PFSK-1 (cell line): ENCODE results near the gene PRKCE.

Source experiments
- FOXP2 ChIP-seq: optimal IDR thresholded peaks from 2 replicates; pipeline ENCODE3; 2011; ENCODE audit warnings: borderline replicate concordance, control low read depth, inconsistent platforms; ENCODE audit not compliant: insufficient read depth; ENCODE audit errors: extremely low read length, extremely low read depth
- POLR2AphosphoS5 ChIP-seq: IDR thresholded peaks from 2 replicates; pipeline ENCODE4 v1.6.1; 2012; ENCODE audit warnings: low read depth, mild to moderate bottlenecking, control low read depth, low read length, moderate library complexity
- REST ChIP-seq, 2 experiments: IDR thresholded peaks; 2 replicates each; pipeline versions ENCODE4 v1.6.1 to v1.8.0; 2011 to 2012; ENCODE audit warnings: low read depth in 2 of 2, low read length in 2 of 2, control low read depth in 1 of 2, inconsistent platforms in 1 of 2, mild to moderate bottlenecking in 1 of 2, moderate library complexity in 1 of 2; ENCODE audit not compliant: insufficient read depth in 1 of 2
- SIN3A ChIP-seq: IDR thresholded peaks from 2 replicates; pipeline ENCODE4 v1.6.1; 2012; ENCODE audit warnings: mild to moderate bottlenecking, low read length, moderate library complexity, borderline replicate concordance; ENCODE audit not compliant: insufficient read depth
- TAF1 ChIP-seq: IDR thresholded peaks from 2 replicates; pipeline ENCODE4 v1.6.1; 2012; ENCODE audit warnings: low read length, control low read depth, borderline replicate concordance; ENCODE audit not compliant: insufficient read depth

Gene PRKCE

GRCh38 chr2:45935791-45936622, 284.5 kb downstream of the PRKCE start:
- 0 out of 4 replicates have a peak, but pooled peaks of 1 of the 2 experiments have one; percentile 4 for TF ChIP-seq REST (IDR thresholded peaks at IDR 0.05; ENCODE audit: insufficient read depth in 1 of 2, low read depth in 2 of 2, low read length in 2 of 2)
- TF ChIP-seq TAF1, result no peak

- no peak for TF ChIP-seq SIN3A
- TF ChIP-seq TAF1, result no peak
- TF ChIP-seq REST (IDR thresholded peaks at IDR 0.05; ENCODE audit: insufficient read depth in 1 of 2, low read depth in 2 of 2, low read length in 2 of 2), result no peak
- no peak for TF ChIP-seq FOXP2
- TF ChIP-seq POLR2AphosphoS5, result no peak
These were observed 285.1 kb downstream of the PRKCE start for GRCh38 chr2:45936623-45936979.

DNA sequence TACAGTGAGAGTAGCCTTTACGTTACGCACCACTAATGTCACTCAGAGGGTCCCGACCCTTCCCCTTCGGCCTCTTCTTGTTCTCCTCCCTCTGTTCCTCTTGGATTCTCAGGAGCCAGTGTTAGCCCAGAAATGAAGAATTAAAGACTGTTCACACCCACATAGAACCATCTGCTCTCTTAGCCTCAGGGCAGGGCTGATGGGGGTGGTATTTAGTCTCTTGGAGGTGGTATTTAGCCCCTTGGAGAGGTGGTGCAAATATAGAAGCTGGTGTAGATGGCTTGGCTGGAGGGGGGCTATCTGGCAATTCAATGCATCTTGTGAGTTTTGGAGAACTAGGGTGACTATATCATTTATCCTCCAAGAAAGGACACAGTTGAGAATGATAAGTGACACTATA, 286.5 kb downstream of the PRKCE start:
- TF ChIP-seq POLR2AphosphoS5 (no peak), SIN3A (no peak), TAF1 (no peak), FOXP2 (no peak), REST (IDR thresholded peaks at IDR 0.05; ENCODE audit: insufficient read depth in 1 of 2, low read depth in 2 of 2, low read length in 2 of 2) (no peak)

- TF ChIP-seq FOXP2, result peak; percentile 33
- no peak for TF ChIP-seq SIN3A
- no peak for TF ChIP-seq TAF1
- TF ChIP-seq POLR2AphosphoS5, result no peak
- TF ChIP-seq REST (IDR thresholded peaks at IDR 0.05; ENCODE audit: insufficient read depth in 1 of 2, low read depth in 2 of 2, low read length in 2 of 2), result no peak
These were observed 287.4 kb downstream of the PRKCE start for GRCh38 chr2:45938649-45939511.
